KMS-11 (cell line): ENCODE data around the gene PDXP.

Experiments used
- H2AFZ ChIP-seq: fragments of 200-600 bp; sonication (generic); 2 replicates; pipeline ENCODE4 v1.6.1; 2016; ENCODE audit warnings: antibody characterized with exemption, mixed run types, low read depth
- H3K27ac ChIP-seq: fragments of 200-600 bp; sonication (generic); 2 replicates; pipeline ENCODE4 v1.6.1; 2016; ENCODE audit warnings: mild to moderate bottlenecking, mixed run types
- H3K27me3 ChIP-seq: fragments of 200-600 bp; sonication (generic); 2 replicates; pipeline ENCODE4 v1.6.1; 2017; ENCODE audit warnings: mild to moderate bottlenecking, low read depth, mixed run types, moderate library complexity; ENCODE audit not compliant: insufficient read depth
- H3K36me3 ChIP-seq: fragments of 200-600 bp; sonication (generic); 2 replicates; pipeline ENCODE4 v1.6.1; 2017; ENCODE audit warnings: mild to moderate bottlenecking, mixed run types; ENCODE audit not compliant: insufficient read depth
- H3K4me1 ChIP-seq: fragments of 200-600 bp; sonication (generic); 2 replicates; pipeline ENCODE4 v1.6.1; 2016; ENCODE audit warnings: mild to moderate bottlenecking, low read depth, mixed run types; ENCODE audit not compliant: poor library complexity, severe bottlenecking
- H3K4me2 ChIP-seq: fragments of 200-600 bp; sonication (generic); 2 replicates; pipeline ENCODE4 v1.7.0; 2016; ENCODE audit warnings: mild to moderate bottlenecking, mixed run types
- H3K4me3 ChIP-seq: fragments of 200-600 bp; sonication (generic); IDR thresholded peaks from 2 replicates; pipeline ENCODE4 v1.6.1; 2017; ENCODE audit warnings: low read depth, low read length, mixed read lengths; ENCODE audit not compliant: insufficient read depth
- H3K79me2 ChIP-seq: fragments of 200-600 bp; sonication (generic); 2 replicates; pipeline ENCODE4 v1.6.1; 2016; ENCODE audit warnings: low read depth, mixed run types; ENCODE audit not compliant: insufficient read depth
- H3K9ac ChIP-seq: fragments of 200-600 bp; sonication (generic); 2 replicates; pipeline ENCODE4 v1.6.1; 2016; ENCODE audit warnings: mild to moderate bottlenecking, mixed run types
- H4K20me1 ChIP-seq: fragments of 200-600 bp; sonication (generic); 2 replicates; pipeline ENCODE4 v1.6.1; 2016; ENCODE audit warnings: mild to moderate bottlenecking, mixed run types; ENCODE audit not compliant: insufficient read depth
- CTCF ChIP-seq: fragments of 200-600 bp; sonication (generic); conservative IDR thresholded peaks from 2 replicates; pipeline ENCODE4 v1.6.1; 2017; ENCODE audit warnings: low read depth, mild to moderate bottlenecking, antibody characterized with exemption, low read length, moderate library complexity, mixed read lengths

The PDXP gene

GRCh38 chr22:37611207-37611606 lies 47.3 kb upstream of the PDXP start:
- Histone ChIP-seq H3K9ac (no peak overlapping the region; the same call in 1 of the 2 replicates), H3K4me3 (no peak overlapping the region)

GRCh38 chr22:37616201-37617083 lies 42.1 kb upstream of the PDXP start:
- TF ChIP-seq CTCF: no peak
- Histone ChIP-seq H3K27me3 (no peaks in the 10 kb centered on the region), H4K20me1 (no peaks in the 10 kb centered on the region), H3K4me2 (no peak overlapping the region), H3K79me2 (peaks cover 5% of the 10 kb centered on the region; the same call in 1 of the 2 replicates), H2AFZ (no peak overlapping the region), H3K4me1 (no peaks in the 10 kb centered on the region), H3K4me3 (no peak overlapping the region), H3K9ac (no peak overlapping the region), H3K27ac (no peak overlapping the region), H3K36me3 (no peaks in the 10 kb centered on the region)

More at GRCh38 chr22:37611207-37611606, 47.3 kb upstream of the PDXP start:
- Histone ChIP-seq H3K4me2 (peak overlapping the region; percentile 98; the same call in 1 of the 2 replicates), H3K27ac (no peak overlapping the region), H3K36me3 (no peaks in the 10 kb centered on the region), H3K27me3 (peaks cover 4% of the 10 kb centered on the region; the same call in 1 of the 2 replicates), H3K79me2 (peaks cover 30% of the 10 kb centered on the region), H2AFZ (no peak overlapping the region), H4K20me1 (no peaks in the 10 kb centered on the region), H3K4me1 (peaks cover 20% of the 10 kb centered on the region)
- TF ChIP-seq CTCF: no peak

- Histone ChIP-seq H3K36me3 (no peaks in the 10 kb centered on the region), H3K27me3 (no peaks in the 10 kb centered on the region), H4K20me1 (no peaks in the 10 kb centered on the region), H3K4me3 (no peak overlapping the region), H3K27ac (no peak overlapping the region), H3K4me1 (no peaks in the 10 kb centered on the region), H3K9ac (no peak overlapping the region), H2AFZ (no peak overlapping the region), H3K79me2 (no peaks in the 10 kb centered on the region), H3K4me2 (no peak overlapping the region)
- TF ChIP-seq CTCF: no peak
These were observed 41.1 kb upstream of the PDXP start for GRCh38 chr22:37617431-37617830.

GRCh38 chr22:37618072-37618656 lies 40.4 kb upstream of the PDXP start:
- H4K20me1 ChIP-seq: no peaks in the 10 kb centered on the region
- H3K4me1 ChIP-seq: peaks cover under 1% of the 10 kb centered on the region
- H3K27ac ChIP-seq: no peak overlapping the region
- H2AFZ ChIP-seq: no peak overlapping the region
- H3K79me2 ChIP-seq: no peaks in the 10 kb centered on the region
- no peaks in the 10 kb centered on the region for H3K36me3 ChIP-seq
- no peaks in the 10 kb centered on the region for H3K27me3 ChIP-seq
- H3K4me2 ChIP-seq: no peak overlapping the region
- no peak overlapping the region for H3K9ac ChIP-seq
- no peak overlapping the region for H3K4me3 ChIP-seq
- no peak for TF ChIP-seq CTCF
